NCI-H2227 treated with DMSO at 0.1 percent for 48 hours (cell line): ENCODE data around the gene SLC25A11.
"Not testable (repeated sequence)": the region's sequence is repeated elsewhere in the genome, so short reads cannot be mapped to it uniquely, and the experiment has no call there.

ENCODE experiments used
- DNase-seq: peaks from one replicate; lab custom pipeline; 2025; lab: John Stamatoyannopoulos, UW

SLC25A11 gene

DNA sequence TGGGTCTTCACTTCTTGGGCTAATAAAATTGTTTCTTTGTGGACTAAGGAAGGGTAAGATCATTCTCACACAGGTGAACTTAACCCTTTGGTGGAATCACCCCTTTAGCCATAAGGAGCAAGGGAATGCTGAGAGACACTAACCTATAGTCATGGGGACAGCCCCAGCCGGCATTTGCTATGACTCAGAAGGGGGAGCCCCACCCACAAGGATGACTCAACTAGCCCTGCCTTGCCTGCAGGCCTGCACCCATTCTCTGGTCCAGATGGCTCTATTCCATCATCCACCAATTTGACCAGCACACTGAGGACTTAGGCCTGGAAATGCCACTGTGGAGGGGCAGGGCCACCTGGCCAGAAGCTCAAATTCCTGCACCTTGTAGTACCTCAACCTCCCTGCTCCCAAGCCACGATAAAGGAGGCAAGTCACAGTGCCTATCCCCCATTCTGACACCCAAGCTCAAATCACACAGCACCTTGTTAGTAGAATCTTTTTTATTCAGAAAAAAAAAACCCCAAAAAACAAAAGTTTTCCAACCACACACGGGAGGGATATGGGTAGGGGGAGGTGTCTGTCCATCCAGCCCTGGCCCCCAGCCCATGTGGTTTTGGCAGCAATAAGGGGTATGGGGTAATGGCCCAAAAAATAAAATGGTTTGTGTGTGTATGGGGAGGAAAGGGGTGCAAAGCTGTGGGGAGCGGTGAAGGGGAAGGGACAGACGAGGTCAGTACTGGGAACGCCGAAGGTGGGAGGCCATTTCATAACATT lies 5.5 kb upstream of the SLC25A11 start:
- no peak for DNase-seq

DNA sequence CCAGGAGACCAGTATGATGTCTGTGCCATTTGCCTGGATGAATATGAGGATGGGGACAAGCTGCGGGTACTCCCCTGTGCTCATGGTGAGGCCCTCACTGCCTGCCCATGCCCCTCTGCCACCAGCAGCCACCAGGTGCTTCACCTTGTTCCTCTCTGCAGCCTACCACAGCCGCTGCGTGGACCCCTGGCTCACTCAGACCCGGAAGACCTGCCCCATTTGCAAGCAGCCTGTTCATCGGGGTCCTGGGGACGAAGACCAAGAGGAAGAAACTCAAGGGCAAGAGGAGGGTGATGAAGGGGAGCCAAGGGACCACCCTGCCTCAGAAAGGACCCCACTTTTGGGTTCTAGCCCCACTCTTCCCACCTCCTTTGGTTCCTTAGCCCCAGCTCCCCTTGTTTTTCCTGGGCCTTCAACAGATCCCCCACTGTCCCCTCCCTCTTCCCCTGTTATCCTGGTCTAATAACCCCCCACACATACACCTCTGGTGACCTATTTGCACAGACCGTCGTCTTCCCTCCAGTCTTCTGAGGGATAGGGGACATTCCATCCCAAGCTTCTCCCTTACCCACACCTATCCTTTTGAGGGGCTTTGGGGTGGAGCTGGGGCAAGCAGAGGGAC lies 4.8 kb upstream of the SLC25A11 start:
- DNase-seq, result no peak

DNA sequence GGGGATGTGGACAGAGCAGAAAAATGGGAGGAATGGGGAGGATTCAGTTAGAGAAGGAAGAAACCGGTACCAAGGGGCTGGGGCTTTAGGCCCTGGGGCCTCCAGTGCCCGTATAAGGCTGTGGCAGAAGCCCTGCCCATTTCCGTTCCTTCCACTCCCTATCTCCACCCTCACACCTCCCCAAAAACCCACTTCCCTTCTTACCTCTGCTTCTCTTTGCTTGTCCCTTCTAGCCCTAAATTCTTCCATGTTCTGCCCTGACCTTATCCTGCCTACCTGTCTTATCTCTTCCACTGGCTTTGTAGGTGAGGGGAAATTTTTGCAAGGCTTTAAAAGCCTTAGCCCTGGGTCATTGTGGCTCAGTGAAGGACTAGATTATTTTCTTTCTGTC lies 4.3 kb upstream of the SLC25A11 start:
- no peak for DNase-seq

DNA sequence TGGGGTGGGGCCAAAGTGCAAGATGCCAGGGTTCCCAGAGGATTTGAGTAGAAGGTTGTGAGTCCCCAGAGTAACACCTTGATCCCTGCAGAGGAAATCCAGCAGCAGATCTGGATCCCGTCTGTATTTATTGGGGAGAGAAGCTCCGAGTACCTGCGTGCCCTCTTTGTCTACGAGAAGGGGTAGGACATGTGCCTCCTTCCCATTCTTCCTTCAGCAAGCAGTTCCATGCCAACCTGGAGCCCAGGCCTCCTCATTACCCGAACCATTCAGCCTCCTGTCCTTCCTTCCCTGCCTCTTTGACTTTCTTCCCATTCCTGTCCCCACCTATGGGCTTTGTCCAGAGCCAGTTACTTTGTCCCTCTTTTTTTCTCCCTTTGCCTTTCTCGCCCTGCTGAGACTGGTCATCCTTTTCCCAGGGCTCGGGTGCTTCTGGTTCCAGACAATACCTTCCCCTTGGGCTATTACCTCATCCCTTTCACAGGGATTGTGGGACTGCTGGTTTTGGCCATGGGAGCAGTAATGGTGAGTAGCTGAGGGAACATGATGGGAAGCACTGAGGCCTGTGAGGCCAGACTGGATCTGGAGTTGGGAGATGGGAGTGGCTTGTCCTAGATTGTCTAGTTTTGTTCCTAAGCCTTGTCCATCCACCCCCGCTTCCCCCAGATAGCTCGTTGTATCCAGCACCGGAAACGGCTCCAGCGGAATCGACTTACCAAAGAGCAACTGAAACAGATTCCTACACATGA lies 3.1 kb upstream of the SLC25A11 start:
- DNase-seq, result no peak

DNA sequence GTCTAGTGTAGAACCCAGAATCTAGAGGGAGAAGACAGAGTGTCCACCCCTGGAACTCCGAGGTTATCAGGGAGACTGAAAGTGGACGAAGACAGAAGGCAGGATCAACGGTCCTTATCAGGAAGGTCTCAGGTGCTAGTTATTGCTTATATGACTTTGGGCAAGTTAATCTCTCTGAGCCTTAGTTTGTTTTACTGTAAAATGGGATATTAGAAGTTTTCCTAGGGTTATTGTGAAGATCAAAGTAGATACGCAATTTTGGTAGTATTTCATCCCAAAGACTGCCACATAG lies 1.4 kb upstream of the SLC25A11 start:
- DNase-seq, result no peak

DNA sequence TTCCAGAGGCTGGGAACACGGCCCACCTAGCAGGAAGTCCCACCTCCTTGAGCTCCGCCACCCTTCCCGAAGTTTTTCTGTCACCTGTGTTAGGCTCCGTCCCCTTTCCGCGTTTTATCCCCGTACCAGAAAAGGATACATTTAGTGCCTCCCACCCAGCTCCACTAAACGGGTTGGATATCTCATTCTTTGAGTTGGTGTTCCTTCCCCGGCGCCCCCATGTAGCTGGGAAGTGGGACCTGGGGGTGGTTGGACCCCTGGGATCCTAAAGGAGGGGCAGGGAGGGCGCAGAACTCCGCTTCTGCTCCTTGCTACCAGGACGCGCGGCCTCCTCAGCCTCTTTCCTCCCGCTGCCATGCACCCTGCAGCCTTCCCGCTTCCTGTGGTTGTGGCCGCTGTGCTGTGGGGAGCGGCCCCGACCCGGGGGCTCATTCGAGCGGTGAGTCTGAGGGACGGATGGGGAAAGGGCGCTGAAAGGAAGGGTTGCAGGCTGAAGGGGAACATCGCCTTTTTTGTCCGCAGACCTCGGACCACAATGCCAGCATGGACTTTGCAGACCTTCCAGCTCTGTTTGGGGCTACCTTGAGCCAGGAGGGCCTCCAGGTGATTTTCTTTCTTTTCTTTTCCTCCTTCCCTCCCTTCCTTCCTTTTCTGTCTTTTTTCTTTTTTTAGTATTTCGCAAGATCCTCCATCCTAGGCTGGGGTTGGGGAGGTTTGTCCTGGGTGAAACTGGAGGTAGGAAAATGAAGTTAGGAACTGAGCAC lies 891 bp upstream of the SLC25A11 start:
- DNase-seq, result no peak

DNA sequence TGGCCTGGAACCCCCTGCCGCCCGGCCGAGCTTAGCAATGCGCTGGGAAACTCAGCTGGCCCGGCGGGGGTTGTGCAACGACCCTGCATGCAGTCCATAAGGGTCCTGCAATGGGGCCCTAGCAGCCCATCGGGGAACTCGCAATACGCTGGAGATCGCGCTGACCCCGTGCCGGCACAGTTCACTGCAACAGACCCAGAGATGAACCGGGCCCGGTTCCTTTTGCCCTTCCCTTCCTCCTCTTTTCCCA lies 375 bp downstream of the SLC25A11 start:
- DNase-seq, result no peak

DNA sequence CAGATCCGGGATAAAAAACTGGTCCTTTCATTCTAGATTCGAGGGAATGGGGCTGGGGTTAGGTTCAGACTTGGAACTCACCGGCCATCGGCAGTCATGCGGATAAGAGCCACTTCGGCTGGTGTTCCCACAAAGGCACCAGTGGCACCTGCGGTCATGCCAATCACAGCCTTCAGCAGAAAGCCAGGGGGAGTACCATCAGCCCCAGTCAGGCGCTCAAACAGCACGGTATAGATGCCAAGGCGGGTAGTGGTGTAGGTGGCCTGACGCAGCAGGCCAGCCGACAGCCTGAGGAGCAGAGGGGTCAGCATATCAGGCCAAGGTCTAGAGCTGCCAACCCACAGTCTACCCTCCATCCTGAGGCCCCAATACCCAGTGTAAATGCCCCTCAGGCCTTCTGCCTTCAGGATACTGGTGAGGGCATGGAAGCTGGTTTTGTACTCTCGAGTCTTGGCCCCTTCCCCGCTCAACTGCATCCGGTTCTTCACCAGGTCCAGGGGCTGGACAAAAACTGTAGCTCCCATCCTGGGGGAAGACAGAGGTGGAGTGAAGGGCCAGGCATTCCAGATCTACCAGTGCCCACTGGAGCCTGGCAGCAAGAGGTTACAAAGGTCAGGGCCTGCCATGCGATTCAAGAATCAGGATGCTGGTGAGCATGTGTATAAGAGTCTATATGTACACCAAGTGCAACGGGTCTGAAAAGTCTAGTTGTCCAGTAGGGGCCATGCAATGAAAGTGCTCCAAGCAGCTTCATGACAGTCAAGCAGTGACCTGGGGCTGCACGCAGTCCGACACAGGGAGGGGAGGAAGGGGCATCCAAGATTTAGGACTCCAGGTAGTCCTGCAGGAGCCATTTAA lies 929 bp downstream of the SLC25A11 start:
- no peak for DNase-seq

DNA sequence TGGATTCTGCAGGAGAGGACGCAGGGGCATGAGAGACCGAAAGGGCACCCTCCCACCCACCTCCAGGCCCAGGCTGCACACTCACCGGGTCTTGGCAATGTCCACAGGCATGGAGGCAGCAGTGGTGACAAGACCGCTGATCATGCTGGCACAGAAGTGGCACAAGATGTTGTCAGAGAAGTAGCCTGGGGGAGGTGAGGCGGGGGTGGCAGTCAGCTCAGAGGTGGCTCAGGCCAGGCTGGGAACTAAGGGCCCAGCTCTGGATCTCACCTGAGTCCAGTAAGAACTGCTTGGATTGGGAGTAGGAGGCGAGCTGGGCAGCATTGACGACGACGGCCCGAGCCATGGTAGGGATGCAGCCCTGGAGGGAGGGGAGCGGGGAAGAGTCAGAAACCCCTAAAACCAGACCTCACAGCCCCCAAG lies 1.8 kb downstream of the SLC25A11 start:
- DNase-seq, result no peak

DNA sequence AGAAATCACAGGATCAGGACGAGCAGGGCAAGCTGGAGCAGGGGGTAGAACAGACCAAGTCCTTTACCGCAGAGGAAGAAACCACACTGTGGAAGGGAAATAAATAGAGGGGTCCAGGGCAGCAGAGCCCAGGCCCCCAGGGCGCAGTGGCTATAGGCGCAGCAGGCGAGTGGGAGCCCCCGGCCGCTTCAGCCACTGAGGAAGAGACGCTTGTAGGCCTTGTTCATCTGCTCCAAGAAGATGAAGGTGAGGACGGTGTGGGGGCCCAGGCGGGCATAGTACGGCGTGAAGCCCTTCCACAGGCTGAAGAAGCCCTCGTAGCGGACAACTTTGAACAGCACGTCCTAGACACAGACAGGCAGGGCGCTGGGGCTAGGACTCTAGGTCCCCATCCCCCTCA lies 2.3 kb downstream of the SLC25A11 start:
- DNase-seq, result no peak

DNA sequence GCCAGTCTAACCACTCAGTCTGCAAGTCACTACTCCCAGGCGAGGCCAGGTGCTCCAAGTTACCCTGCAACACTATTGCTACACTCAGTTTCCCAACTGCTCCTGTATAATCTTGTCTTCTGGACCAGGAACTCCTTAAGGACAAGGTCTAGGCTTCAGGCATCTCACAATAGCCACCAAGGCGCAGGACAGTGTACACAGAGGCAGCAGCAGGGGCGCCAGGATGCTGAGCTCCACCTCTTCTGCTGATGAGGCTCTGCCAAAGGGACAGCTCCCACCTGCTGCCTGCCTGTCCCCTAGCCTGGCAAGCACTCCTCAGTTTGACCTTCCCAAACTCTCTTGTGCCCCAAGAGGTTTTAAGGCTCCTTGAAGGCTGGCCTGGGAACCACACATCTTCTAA lies 3.4 kb downstream of the SLC25A11 start:
- DNase-seq, result no peak

DNA sequence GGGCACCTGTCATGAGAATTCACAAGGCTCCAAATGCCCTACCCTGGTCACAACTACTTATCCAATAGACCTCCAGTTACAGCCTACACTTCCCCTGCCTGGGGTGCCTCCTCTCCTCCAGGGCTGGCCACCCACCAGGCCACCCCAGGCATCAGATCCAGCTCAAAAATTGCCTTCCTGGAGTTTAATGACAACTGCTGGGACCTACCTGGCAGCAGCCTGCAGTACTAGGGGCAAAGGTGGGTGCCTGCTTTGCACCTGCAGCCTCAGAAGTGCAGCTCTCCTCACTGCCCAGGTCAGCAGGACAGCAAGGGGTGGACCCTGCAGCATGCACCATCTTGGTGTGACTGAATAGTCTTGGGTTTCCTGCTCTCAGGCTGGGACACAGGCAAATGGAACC lies 4.2 kb downstream of the SLC25A11 start:
- DNase-seq, result no peak

DNA sequence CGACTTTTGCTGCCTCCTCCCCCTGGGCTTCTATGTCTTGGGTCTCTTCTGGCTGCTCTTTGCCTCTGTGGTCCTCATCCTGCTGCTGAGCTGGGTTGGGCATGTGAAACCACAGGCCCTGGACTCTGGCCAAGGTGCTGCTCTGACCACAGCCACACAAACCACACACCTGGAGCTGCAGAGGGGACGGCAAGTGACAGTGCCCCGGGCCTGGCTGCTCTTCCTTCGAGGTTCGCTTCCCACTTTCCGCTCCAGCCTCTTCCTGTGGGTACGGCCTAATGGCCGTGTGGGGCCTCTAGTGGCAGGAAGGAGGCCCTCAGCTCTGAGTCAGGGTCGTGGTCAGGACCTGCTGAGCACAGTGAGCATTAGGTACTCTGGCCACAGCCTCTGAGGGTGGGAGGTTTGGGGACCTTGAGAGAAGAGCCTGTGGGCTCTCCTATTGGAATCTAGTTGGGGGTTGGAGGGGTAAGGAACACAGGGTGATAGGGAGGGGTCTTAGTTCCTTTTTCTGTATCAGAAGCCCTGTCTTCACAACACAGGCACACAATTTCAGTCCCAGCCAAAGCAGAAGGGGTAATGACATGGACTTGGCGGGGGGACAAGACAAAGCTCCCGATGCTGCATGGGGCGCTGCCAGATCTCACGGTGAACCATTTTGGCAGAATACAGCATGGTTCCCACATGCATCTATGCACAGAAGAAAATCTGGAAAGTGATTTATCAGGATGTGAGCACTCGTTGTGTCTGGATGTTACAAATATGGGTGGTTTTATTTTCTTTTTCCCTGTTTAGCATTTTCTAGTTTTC lies 5.5 kb downstream of the SLC25A11 start:
- no peak for DNase-seq

DNA sequence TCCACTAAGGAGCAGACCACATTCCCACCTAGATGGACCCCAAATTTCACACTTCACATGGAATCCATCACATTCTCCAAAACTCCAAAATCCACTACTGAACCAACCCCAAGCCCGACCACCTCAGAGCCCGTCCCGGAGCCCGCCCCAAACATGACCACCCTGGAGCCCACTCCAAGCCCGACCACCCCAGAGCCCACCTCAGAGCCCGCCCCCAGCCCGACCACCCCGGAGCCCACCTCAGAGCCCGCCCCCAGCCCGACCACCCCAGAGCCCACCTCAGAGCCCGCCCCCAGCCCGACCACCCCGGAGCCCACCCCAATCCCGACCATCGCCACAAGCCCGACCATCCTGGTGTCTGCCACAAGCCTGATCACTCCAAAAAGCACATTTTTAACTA lies 6.2 kb downstream of the SLC25A11 start:
- DNase-seq, result no peak

DNA sequence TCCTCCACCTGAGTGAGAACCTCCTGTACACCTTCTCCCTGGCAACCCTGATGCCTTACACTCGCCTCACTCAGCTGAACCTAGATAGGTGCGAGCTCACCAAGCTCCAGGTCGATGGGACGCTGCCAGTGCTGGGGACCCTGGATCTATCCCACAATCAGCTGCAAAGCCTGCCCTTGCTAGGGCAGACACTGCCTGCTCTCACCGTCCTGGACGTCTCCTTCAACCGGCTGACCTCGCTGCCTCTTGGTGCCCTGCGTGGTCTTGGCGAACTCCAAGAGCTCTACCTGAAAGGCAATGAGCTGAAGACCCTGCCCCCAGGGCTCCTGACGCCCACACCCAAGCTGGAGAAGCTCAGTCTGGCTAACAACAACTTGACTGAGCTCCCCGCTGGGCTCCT lies 7.1 kb downstream of the SLC25A11 start:
- no peak for DNase-seq

DNA sequence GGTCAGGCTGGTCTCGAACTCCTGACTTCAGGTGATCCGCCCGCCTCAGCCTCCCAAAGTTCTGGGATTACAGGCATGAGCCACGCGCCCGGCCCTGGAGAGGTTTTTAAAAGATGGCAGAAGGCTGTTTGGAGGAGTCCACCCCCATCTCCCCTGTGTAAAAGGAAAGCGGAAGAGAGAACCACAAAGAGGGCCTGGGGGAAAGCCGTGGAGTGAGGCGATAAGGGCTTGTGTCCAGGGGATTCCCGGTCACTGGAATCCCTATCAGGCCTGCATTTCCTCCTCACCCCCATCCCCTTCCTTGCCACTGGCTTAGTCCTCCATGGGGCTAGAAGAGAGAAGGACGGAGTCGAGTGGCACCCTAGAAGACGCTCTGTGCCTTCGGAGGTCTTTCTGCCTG lies 7.9 kb downstream of the SLC25A11 start, which contains the start of gene GP1BA:
TSS of gene GP1BA (plus strand) at position 315 of the 400 bp plus-strand sequence. CDS start 328 bp downstream, outside the sequence.
- DNase-seq, result no peak

DNA sequence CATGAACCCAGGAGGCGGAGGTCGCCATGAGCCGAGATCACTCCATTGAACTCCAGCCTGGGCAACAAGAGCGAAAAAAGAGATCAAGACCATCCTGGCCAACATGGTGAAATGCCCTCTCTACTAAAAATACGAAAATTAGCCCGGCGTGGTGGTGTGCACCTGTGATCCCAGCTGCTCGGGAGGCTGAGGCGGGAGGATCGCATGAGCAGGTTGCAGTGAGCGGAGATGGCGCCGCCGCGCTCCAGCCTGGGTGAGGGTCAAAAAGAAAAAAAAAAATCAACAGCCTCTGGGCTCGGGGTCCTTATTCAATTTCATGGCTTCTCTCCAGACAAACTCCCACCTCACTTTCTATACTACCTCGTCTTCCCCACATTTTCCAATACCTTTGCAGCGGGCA lies 11.0 kb downstream of the SLC25A11 start:
- DNase-seq, result no peak

DNA sequence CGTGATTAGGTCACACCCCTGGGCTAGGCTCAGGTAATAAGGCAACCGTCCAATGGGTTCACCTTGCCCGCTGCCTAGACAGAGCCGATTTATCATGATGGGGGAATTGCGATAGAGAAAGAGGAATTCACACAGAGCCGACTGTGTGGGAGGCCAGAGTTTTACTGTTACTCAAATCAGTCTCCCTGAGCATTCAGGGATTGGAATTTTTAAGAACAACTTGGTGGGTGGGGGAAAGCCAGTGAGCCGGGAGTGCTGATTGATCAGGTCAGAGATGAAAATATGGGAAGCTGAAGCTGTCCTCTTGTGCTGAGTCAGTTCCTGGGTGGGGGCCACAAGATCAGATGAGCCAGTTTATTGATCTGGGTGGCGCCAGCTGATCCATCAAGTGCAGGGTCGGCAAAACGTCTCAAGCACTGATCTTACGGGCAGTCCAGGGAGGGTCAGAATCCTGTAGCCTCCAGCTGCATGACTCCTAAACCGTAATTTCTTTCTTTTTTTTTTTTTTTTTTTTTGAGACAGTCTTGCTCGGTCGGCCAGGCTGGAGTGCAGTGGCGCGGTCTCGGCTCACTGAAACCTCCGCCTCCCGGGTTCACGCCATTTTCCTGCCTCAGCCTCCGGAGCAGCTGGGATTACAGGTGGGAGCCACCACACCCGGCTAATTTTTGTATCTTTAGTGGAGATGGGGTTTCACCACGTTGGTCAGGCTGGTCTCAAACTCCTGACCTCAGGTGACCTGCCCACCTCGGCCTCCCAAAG lies 13.1 kb downstream of the SLC25A11 start:
- not testable (repeated sequence) for DNase-seq

DNA sequence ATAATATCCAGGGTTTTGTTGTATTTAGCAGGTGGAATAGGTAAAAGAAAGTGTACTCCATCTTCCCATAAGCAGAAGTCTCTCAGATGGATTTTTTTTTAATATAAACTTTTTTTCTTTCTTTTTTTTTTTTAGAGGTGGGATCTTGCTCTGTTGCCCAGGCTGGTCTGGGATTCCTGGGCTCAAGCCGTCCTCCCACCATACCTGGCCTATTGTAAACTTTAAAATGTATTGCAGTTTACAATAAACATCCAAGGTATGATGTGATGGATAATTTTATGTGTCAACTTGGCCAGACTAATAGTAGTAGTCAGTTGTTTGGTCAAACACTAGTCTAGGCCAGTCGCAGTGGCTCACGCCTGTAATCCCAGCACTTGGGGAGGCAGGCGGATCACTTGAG lies 18.5 kb downstream of the SLC25A11 start:
- DNase-seq, result no peak

DNA sequence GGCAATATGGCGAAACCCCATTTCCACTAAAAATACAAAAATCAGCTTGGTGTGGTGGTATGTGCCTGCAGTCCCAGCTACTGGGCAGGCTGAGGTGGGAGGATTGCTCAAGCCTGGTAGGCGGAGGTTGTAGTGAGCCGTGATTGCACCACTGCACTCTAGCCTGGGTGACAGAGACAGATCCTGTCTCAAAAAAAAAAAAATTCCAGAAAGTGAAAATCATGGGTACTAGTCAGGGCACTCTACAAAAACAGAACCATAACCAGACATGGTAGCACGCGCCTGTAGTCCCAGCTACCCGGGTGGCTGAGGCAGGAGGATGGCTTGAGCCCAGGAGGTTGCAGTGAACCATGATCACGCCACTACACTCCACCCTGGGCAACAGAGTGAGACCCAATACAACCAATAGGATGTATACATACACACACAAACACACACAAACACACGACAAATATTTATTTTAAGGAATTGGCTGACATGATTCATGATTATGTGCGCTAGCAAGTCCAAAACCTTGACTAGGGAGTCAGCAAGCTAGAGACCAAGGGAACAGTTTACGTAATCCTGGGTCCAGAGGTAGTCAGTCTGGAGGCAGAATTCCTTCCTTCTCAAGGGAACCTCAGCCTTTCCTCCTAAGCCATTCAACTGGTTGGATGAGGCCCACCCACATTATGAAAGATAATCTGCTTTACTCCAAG lies 19.3 kb downstream of the SLC25A11 start:
- DNase-seq, result no peak
